HG03060 (cell line): ENCODE measurements around the gene HECTD1.
"Not testable (repeated sequence)": the region's sequence is repeated elsewhere in the genome, so short reads cannot be mapped to it uniquely, and the experiment has no call there.

ENCODE experiments used
- ATAC-seq: cut with Tn5 transposase; IDR thresholded peaks from one replicate; pipeline ENCODE4 v1.9.1; 2021; ENCODE audit warnings: low read depth, moderate number of reproducible peaks; ENCODE audit not compliant: unreplicated experiment

HECTD1 gene

DNA sequence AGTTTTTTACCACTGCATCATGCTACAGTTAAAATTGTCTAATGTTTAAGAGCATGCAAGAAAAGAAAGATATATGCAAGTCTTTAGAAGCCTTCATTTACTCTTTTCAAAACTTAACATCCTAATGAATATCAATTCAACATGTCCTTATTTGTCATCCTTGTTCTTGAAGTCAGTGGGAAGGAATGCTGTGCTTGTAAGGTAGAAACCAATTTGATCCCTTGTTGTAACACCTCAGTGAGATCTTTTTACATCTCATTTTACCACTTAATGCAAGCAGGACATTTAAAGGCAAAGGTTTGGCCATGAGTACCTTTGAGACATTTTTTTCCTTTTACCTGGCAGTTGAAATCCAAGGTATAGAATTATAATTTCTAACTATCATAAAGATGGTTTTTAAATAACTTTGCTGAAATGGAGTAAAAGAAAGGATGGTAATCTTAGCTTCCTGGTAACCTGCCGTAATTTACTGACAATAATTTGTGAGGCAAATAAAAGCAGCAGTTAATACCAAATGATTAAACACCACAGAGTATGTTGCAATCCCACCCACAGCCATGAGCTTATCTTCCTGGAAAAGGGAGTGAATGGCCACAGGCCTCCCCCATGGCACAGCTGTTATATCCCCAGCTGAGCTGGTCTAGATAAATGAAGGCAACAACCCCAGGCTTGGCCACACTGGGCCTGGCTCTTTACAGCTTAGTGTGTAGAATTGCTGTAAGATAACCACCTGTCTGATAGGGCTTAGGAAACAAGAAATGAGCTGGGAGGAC lies 148.3 kb downstream of the HECTD1 start:
- ATAC-seq, result no peak

DNA sequence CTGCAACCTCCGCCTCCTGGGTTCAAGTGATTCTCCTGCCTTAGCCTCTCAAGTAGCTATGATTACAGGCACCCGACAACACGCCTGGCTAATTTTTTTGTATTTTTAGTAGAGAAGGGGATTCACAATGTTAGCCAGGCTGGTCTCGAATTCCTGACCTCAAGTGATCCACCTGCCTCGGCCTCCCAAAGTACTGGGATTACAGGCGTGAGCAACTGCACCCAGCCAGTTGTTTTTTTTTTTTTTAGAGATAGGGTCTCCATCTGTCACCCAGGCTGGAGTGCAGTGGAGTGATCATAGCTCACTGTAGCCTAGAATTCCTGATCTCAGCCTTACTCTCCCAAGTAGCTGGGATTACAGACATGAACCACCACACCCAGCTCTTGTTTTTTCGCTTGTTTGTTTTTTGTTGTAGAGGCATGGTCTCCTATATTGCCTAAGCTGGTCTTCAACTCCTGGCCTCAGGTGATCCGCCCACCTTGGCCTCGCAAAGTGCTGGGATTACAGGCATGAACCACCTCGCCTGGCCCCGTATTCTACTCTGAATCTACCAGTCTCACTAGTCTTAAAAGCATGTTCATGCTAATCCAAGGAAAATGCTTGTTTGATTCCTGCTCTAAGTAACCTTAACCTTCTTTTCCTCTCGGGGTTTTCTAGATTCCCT lies 149.8 kb downstream of the HECTD1 start:
- no peak for ATAC-seq

DNA sequence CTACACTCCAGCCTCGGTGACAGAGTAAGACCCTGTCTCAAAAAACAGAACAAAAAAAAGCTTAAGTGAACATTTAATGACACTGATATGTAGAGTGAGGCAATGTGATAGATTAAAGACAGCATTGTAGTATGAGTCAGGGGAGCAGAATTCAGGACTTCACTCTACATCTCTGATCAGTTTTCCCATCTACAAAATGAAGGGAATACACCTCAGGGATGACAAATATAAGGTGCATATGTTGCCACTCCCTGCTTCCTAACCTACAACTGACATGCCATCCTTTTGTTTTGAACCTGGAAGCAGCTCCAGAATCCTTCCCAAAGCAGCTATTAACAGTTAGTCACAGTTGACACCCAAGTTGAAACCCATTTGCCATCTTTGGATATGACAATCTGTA lies 150.6 kb downstream of the HECTD1 start:
- no peak for ATAC-seq

DNA sequence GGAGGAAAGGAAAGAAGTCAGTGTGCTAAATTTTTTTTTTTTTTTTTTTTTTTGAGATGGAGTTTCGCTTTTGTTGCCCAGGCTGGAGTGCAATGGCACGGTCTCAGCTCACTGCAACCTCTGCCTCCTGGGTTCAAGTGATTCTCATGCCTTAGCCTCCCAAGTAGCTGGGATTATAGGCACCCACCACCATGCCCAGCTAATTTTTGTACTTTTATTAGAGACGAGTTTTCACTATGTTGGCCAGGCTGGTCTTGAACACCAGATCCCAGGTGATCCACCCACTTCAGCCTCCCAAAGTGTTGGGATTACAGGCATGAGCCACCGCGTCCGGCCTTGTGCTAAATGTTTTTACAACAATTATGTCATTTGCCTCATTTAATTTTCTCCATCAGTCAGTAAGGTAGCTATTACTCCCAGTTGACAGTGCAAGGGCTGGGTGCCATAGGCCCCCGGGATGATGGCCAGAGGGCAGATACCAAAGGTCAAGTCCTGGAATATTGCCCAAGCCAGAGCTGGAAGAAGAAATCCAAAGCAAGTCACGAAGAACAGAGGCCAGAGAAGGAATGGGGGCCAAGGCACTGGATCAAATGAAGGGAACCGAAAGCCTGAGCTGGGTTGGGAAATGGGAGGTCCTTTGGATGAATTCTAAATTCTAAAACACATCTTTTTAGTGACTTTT lies 154.5 kb downstream of the HECTD1 start:
- ATAC-seq, result not testable (repeated sequence)

DNA sequence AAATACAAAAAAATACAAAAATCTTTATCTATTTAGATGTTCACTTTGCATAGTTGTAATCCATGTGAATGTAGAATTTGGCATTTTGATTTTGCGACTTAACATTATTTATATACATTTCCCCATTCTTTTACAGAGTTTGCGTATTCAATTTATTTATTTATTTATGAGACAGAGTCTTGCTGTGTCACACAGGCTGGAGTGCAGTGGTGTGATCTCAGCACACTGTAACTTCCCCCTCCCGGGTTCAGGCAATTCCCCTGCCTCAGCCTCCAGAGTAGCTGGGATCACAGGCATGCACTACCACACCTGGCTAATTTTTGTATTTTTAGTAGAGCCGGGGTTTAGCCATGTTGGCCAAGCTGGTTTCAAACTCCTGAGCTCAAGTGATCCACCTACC lies 156.1 kb downstream of the HECTD1 start:
- ATAC-seq, result no peak

DNA sequence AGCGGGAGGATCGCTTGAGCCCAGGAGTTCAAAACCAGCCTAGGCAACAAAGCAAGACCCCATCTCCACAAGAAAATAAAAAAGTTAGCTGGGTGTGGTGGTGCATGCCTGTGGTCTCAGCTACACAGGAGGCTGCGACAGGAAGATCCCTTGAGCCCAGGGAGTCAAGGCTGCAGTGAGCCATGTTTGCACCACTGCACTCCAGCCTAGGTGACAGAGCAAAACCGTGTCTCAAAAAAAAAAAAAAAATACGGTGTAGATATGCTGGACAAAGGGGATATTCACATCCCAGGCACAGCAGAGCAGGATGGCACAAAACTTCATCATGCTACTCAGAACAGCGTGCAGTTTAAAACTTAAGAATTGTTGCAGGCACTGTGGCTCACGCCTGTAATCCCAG lies 156.6 kb downstream of the HECTD1 start:
- no peak for ATAC-seq
